ENCODE data around the gene NOC4L.
"Not testable (repeated sequence)": the region's sequence is repeated elsewhere in the genome, so short reads cannot be mapped to it uniquely, and the experiment has no call there.

The NOC4L gene

DNA sequence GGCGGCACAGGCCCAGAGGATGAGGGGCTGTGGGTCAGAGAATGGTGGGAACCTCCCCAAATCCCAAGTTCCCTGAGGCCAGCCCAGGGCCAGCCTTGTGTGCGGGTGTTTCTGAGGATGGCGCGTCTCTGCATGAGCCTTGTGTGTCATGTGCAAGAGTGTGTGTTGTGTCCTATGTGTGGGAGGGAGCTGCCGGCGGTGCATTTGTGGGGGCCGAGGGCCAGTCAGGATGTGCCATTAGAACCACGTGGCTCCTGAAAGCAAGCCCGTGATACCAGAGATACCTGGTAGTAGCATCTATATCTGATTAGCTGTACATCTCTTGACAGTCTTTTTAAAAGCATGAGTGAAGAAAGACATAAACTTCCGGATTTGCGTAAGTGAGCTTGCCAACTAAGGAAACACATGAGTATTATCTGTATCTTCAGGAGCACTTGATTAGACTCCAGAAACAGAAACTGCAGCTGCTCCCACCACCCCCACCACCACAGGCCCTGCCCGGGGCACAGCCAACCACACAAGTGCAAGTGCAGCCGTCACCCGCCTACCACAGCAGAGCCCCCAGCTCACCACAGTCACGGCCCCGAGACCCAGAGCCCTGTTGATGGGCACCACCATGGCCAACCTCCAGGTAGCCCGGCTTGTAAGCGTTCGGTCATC is 19.4 kb upstream of the NOC4L start:
- no peak for DNase-seq

DNA sequence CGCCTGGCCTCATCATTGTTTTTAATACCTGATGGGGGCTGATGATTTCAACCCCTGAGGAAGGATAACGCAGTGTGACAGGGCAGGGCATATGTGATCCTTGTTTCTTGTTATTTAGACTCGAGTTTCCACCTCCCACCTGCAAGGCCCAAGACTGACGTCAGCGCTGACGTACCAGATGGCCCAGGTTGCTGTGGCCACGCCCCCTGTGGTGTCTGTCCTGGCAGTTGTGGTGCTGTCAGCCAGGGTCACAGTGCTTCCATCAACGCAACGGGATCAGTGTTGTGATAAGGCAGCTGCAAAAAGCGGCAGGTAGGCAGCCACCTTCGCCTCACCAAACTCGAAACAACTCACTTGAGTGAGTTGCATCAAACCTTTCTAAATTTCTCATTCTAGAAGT is 18.5 kb upstream of the NOC4L start:
- DNase-seq: no peak

DNA sequence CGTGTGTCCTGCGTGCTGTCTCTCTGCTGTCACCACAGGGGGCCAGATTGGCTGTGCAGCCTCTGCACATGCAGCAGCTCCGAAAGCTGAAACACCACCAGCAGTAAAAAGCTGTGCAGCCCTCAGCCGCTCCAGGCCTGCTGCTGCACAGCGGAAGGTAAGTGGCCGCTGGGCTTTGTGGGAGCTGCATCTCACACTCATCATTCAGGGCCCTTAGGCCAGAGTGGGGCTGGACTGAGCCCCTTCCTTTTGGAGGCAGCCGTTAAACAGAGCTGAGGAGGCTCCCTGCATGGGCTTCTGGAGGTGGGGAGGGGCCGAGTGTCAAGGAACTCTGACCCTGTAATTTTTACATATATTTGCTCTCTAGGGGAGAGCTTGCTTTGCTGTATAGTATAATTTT is 17.2 kb upstream of the NOC4L start:
- DNase-seq: no peak

DNA sequence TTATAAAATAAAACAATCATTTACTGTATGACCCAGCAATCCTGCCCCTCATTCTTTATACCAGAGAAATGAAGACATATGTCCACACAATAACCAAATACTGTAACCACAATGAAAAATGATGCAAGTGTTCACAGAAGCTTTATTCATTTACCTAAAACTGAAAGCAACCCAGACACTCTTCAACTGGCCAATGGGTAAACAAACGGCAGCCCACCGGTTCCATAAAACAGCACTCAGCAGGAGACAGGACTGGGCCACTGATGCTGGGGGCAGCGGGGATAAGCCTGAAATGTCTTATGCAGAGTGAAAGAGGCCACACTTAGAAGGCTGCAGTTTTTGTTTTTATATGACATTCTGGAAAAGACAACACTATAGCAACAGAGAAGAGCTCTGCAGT is 15.2 kb upstream of the NOC4L start:
- no peak for DNase-seq

DNA sequence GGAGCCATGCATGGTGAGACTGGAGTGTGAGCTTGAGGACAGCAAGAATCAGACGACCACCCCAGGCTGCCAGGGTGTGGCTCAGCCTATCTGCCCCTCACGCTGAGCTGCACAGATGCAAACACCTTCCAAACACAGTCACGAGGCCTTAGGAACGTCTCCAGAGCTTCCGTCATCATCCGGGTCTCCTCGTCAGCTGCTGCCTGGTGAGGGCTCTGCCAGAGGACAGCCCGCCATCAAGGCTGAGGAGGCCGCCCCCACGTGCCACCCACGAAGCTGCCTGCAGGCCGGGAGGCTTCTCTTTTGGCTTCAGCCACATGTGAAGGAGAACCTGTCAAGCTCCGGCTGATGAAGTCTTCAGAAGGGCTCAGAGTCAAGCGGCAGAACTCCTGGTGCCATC is 13.6 kb upstream of the NOC4L start:
- DNase-seq: no peak

DNA sequence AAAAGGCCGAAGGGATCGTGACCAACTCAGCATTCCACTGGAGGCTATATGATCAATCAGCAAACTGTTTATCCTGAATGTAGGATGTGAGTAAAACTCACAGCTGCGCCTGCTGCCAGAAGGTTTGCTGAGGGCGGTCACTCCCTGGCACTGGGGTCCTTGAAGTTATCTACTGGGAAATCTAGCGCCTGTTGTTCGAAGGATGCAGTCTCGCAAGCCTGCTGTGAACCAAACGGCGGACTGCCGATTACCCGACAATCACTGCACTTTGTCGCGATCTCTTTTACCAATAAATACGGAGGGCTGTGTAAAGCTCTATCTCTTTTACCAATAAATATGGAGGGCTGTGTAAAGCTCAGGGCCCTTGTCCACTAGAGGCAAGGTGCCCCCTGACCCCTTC is 13.0 kb upstream of the NOC4L start:
- no peak for DNase-seq

DNA sequence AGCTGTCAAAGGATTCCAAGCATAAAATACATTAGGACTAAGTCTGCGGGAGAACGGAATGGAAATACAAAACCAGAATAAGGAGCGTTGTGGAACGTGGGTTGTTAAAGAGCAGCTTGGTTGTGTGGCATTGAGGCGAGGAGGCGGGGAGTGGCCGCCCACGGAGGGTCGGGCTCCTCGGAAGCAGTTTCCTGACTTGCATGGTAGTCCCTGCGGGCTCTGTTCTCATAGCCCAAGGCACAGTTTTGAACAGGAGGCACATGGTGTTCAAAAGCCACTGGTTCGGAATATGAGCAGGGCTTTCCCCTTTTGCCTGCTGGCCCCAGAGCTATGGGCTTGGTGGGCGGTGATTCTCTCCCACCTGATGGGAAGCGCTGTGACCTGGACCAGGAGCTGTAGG is 12.3 kb upstream of the NOC4L start:
- no peak for DNase-seq

DNA sequence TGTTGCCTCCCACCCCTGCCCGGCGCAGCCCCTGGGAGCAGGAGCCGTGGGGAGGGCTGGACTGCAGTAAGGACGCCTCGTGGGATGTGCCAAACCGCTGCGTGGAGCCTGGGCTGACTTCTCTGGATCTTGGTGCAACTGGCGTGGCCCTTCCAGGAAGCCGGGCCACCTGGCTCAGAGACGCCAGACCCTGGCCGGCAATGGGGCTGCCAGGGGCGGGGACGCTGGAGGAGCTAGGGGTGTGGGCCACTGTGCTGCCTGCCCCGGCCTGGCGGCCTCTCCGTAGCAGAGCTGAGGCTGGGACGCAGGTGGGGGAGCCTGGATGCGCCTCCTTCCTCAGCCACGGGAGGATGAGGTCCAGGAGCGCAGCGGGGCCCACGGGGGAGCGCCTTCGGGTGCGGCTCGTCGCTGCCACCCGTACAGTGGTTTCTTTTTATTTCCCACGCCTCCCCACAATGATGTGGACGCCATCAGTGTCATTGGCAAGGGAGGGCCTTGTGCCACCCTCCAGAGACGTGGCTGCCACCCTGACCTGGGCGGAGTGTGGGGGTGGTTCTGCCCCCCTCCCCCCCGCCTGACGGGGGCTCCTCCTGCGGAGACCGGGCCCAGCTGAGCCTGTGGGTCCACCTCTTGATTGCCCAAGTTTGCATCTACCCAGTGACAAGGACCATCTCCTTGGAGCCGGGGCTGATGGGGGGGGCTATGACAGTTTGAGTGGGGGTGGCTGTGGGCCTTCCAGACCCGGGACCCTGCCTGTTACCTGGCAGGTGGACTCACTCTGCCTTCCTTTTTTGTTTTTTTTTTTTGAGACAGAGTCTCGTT is 11.4 kb upstream of the NOC4L start:
- no peak for DNase-seq

DNA sequence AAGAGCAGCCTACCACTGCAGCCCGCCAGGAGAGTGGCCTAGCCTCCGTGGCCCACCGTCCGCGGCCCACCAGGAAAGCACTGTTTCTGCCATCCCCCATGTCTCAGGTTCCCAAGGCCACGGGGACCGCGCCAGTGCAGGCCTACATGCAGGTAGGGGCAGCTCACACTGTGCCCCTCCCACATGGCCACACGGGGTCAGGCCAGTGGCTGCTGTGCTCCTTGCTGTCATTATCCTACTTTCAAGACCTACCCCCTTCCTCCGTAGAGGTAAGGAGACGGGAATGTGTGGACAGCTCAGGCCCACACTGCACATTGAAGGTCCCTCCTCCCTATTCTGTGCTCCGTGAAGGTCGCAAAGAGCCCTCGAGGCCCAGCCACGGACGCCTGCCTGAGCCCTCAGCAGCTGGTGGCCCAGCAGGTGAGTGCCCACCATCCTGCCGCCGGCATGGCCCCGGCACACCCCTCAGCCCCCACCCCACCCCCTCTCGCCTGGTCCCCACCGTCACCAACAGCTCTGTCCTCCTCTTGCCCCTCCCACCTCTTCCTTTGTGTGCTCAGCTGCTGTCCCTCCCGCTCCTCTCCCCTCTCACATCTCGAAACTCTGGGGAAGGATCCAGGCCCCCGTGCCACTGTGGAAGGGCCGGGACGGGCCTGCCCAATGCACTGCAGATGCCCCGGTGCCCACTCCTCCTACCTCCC is 10.2 kb upstream of the NOC4L start:
- peak; percentile 71 for DNase-seq

DNA sequence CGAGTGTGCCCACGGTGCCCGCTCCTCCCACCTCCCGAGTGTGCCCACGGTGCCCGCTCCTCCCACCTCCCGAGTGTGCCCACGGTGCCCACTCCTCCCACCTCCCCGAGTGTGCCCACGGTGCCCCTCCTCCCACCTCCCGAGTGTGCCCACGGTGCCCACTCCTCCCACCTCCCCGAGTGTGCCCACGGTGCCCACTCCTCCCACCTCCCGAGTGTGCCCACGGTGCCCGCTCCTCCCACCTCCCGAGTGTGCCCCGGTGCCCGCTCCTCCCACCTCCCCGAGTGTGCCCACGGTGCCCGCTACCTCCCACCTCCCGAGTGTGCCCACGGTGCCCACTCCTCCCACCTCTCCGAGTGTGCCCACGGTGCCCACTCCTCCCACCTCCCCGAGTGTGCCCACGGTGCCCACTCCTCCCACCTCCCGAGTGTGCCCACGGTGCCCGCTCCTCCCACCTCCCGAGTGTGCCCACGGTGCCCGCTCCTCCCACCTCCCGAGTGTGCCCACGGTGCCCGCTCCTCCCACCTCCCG is 9.5 kb upstream of the NOC4L start:
- not testable (repeated sequence) for DNase-seq

DNA sequence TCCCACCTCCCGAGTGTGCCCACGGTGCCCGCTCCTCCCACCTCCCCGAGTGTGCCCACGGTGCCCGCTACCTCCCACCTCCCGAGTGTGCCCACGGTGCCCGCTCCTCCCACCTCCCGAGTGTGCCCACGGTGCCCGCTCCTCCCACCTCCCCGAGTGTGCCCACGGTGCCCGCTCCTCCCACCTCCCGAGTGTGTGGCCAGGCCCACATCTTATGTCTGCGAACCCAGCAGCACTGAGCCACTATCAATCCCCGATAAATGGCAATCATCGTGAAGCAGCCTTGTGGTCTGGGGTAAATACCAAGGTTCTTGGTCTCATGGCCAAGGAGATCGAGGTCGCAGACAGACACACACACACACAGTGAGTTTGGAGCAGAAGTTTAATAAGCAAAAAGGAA is 8.0 kb upstream of the NOC4L start:
- not testable (repeated sequence) for DNase-seq

DNA sequence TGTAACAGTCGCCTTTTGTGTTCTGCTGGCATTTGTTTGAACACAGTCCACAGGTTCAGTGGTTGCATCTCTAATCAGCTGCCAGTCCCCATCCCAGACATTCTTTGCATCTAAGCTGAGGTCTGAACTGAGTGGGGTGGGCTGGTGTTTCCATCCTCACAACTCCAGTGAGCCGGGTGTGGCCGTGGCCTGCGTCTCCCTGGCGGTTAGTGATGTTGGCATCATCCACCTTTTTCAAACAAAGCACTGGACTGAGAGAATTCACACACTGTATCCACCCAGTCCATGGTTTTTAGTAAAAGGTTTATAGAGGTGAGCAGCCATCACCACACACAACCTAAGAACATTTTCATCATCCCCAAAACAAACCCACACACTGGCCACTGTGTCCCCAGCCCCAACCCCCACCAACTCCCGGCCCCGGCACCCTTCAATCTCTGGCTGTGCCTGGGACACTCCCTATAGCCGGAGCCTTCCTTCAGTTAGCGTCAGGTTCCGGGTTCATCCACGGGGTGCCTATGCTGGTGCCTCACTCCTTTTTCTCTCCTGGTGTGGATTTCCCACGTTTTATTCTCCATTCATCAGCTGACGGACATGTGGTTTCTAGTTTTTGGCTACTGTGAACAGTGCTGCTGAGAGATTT is 6.7 kb upstream of the NOC4L start:
- no peak for DNase-seq

DNA sequence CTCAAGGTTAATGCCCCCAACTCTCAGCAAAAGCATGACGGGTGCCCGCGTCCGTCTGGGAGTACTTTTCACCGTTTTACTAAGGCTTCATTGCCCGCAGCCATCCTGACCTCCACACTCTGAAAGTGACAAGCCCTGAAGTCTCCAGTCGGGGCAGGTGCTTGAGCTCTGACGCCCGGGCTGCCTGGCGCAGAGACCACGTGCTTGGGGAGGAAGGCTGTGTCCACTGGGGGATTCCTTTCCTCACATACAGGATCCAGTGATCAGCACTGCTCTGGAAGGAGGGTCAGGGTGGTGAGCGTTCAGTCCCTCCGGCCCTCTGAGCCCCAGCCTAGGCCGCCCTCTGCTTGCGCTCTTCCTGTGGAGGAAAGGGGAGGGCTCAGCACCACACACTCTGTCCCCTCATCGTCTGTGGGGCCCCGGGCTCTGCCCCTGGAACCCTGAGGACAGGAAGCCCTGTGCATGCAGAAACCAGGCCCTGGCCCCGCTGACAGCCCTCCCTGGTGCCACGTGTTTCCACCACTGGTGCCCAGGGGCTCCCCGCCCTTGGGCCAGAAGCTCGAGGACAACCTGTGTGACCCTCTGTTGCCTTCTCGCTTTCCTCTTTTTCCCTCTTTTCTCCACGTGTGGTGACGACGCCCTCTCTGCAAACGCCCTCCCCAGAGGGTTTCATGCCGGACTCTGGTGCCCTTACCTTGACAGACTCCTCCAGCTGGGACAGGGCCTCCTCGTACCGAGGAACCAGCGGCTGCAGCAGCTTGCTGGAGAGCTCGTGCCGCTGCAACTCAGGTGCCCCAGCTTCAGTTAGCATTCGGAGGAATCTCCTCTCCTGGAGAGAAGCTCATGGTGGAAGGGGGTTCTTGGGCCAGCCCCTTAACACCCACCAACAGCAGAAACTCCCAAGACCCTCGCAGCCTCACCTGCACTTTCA is 5.1 kb upstream of the NOC4L start:
- DNase-seq: no peak

DNA sequence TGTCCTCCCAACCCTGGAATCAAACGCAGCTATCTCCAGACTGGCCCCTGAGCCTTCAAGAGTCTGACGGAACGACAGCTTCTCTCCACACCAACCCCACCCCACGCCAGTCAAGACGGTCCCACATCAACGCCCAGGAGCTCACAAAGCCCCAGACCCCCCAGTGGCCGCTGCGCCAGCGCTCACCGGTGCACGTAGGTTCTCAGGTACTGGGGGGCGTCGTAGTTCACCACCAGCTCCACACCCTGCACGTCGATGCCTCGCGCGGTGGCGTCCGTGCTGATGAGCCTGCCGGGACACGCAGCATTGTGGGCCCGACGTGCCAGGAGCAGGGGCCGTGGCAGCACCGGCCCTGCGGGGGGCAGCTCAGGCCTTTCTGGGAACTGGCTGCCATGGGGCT is 4.3 kb upstream of the NOC4L start:
- DNase-seq: no peak

DNA sequence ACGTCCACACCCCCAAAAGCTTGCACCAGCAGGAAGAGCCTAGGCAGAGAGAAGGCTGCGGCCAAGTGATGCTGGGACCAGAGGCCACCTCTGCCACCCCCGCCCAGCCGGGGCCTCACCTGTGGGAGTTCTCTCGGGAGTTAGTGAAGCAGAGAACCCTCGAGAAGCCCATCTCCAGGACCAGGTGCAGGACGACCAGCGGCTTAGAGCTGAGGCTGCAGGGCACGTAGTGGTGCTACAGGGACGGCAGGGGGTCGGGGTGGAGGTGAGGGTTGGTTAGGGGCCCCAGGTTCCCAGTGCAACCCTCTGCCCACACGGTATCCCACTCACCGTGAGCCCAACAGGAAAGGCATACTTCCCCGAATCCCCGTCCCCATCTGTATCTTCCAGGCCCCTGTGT is 3.8 kb upstream of the NOC4L start:
- no peak for DNase-seq

DNA sequence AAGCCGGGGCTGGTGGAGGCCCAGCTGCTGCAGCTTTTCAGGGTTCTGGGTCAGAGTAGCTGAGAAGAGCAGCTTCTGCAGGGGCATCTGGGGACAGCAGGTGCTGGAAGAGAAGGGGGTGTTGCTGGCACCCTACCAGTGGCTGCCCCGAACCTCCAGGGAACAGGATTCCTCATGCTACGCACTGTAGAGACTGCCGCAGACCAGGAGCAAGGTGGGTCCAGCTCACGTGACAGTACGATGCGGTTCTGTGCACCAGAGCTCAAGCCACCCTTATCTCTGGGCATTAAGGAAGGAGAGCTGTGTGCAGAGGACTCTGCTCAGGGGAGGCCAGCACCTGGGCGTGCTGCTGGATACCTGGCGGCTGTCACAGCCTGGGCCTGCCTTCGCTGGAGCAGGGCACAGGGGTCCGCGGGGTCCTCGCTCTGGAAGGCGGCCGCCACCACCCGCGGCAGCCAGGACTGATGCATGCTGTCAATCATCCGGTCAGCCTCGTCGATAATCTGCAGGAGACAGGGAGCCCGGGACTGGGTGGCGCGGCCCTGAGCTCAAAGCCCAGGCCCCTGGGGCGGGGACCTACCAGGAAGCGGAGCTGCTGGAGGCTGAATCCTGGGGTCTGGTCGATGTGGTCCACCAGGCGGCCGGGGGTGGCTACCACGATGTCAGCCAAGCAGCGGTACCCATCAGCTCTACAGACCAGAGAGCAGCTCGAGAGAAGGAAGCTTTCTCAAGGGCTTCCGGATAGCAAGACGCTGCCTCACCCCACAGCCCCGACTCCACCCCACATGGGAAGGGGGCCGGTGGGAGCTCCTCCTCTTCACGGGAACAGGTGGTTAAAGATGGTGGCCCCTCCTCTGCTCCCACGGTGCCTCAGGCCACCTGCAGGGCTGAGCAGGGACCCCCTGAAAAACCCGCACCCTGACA is 3.1 kb upstream of the NOC4L start:
- DNase-seq: no peak

DNA sequence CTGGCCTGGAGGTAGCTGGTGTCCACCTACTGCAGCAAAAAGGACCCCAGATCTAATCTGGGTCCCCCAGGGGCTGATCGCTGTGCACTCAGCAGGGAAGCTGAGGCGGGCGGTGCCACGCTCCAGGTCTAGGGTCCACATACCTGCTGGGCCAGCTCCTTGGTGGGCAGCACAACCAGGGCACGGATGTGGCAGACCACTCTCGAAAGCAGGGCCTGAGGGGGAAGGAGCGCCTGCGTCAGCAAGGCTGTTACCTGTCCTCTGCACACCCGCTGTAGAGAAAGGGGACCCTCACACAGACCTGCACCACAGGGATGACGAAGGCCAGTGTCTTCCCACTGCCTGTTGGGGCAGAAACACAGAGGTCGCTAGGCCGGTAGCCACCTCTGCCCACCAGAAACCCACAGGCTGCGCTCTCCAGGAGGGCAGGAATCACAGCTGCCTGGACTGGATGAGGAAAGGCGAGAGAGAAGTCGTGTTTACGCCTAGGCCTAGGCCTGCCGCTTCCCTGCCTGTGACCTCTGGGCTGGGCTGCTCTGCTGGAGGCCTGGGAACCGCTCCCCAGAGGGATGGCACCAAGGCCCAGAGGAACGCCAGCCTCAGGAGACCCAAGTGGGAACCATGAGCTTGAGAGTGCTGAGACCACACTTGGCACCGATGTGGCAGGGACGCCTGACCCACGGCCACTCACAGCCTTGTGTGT is 2.1 kb upstream of the NOC4L start:
- no peak for DNase-seq

DNA sequence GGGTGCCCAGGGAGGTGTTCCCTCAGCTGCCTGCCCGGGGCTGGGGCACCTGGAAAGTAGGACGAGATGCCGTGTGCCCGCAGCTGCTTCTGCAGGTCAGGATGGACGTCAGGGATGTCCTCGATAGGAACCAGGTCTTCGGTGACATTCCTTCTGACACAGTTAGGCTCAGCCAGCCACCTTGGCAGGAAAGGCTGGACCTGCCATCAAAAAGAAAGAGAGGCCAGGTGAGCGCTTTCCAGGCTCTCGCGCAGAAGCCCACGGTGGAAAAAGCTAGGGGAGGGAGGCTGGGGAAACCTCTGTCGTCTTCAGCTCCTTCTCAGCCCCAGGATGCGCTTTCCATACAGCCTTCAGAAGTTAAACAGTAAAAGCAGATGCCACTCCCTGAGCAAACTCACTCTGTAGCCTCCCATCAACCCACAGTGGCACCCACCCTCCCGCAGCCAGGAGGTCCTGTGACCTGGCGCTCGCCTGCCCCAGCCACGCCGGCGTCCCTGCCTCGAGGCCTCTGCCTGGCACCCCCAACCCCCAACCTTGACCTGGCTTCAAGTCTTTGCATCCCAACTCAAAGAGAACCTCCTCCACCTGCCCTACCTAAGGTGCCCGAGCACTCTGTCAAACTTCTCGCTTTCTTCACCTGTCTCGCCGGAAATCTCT is 1.4 kb upstream of the NOC4L start:
- no peak for DNase-seq

DNA sequence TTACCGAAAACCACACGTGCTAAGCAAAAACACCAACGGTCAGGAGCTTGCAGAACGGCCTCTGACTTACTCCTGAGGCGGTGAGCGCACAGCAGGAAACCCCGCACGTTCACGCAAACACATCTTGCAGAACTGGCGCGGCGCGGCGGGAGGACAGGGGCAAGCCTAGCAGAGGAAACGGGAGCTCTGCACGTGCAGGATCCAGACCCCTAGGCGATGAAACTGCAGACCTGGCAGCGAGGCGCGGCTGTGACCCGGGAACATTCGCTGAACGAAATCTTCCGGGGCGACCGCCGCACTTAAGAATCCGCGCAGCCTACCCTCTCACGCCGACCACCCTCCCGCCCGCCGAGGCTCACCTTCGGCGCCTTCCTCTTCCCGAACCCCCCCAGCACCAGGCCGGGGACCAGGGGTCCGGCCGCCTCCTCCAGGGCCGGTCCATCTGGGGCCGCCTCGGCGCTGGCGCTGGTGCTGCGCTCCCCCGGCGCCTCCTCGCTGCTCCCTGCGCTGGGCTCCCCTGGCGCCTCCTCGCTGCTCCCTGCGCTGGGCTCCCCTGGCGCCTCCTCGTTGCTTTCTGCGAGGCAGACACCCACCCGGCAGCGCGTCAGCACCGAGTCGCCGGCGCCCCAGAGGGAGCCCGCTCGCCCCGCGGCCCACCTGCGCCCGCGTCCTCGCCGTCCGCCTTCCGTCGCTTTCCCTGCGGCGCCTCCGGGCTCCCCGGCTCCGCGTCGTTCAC is 753 bp upstream of the NOC4L start:
- DNase-seq: no peak

Measured in SHP77 treated with DMSO at 0.1 percent for 48 hours (cell line).